Activated CD8-positive, alpha-beta T cell treated with anti-CD3 and anti-CD28 coated beads for 36 hours (primary cell): ENCODE results near the gene A1CF. TPM values are rescaled to one million over a fixed set of nuclear protein-coding genes. Genes with fewer than 3 reads are reported as not detected.

Source experiments
- ATAC-seq: fragments of 200-7000 bp; cut with Tn5 transposase; one replicate; pipeline ENCODE4 v1.10.0; 2021; ENCODE audit warnings: mild to moderate bottlenecking, moderate library complexity
- CTCF ChIA-PET: fragments of 350-600 bp; sonication (Branson Sonifier 250); formaldehyde crosslinking; loops from one replicate; lab custom pipeline; 2021; ENCODE audit warnings: antibody characterized with exemption; lab: Charles Lee
- POLR2A ChIA-PET: fragments of 350-600 bp; sonication (Branson Sonifier 250); formaldehyde crosslinking; loops from one replicate; lab custom pipeline; 2021; ENCODE audit warnings: antibody characterized with exemption; lab: Charles Lee
- DNase-seq: peaks from one replicate; pipeline ENCODE4 v3.0.0-alpha.2; 2020
- H3K27ac Mint-ChIP-seq: one replicate; pipeline ENCODE4 v1.8.0; 2021; ENCODE audit warnings: mild to moderate bottlenecking, mixed read lengths
- H3K27me3 Mint-ChIP-seq: one replicate; pipeline ENCODE4 v1.8.0; 2021; ENCODE audit warnings: mixed read lengths
- H3K36me3 Mint-ChIP-seq: one replicate; pipeline ENCODE4 v1.8.0; 2021; ENCODE audit warnings: low read depth, mixed read lengths
- H3K4me1 Mint-ChIP-seq: one replicate; pipeline ENCODE4 v1.8.0; 2021; ENCODE audit warnings: low read depth, mixed read lengths
- H3K4me3 Mint-ChIP-seq: one replicate; pipeline ENCODE4 v1.8.0; 2021; ENCODE audit warnings: mild to moderate bottlenecking, moderate library complexity, mixed read lengths
- H3K9me3 Mint-ChIP-seq: one replicate; pipeline ENCODE4 v1.8.0; 2021; ENCODE audit warnings: mixed read lengths
- intact Hi-C: fragments of 100-400 bp; cut with micrococcal nuclease; formaldehyde crosslinking; loops from one replicate; pipeline ENCODE4 v1.10.0; 2022
- total RNA-seq, 2 experiments: library from RNA; stranded (reverse); gene quantifications; one replicate each; pipeline ENCODE4 v1.2.3, GENCODE V29; 2021
- TF ChIP-seq, protein P1 (sequence below): fragments of 200-600 bp; IDR thresholded peaks from one replicate; pipeline ENCODE4 v1.8.0; 2022; ENCODE audit warnings: antibody characterized with exemption, mild to moderate bottlenecking

Gene A1CF
- total RNA-seq, 2 experiments from 2014 or later, result not detected

DNA sequence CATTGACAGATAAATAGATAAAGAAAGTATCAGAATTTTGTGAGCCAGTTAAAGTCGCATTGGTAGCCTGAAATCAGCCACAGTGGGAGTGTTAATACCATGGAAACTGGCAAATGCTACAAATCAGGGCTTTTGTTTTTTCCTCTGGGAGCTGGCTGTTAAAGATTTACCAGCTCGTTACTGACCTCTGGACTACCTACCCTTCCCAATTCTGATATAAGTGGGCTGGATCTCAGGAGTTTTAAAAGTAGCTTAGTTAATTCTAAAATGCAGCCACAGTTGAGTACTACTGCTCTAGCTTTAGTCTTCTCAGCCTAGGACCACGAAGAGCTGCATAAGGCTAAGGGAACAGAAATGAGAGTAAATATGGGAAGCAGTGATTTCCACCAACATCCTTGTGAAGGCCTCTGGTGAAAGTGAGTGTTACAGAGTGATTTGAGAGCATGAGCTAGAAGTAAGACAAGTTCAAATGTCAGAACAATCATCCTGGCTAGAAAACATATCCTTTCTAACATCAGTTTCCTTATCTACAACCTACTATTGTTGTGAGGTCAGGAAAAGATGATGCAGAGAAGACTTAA is 53.2 kb downstream of the A1CF start:
- POLR2A ChIA-PET, result no interaction called here
- peaks cover 18% of the 10 kb centered on the region for H3K27me3 Mint-ChIP-seq

DNA sequence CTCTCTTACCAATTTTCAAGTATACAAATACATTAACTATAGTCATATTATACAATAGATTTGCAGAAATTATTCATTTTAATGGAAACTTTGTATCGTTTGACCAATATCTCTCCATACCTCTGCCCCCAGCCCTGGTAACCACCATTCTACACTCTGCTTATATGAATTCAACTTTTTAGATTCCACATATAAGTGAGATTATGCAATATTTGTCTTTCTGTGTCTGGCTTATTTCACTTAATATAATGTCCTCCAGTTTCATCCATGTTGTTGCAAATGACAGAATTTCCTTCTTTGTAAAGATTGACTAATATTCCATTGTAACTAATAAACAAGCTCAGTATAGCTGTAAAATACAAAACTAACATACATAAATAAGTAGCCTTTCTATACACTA is 55.4 kb downstream of the A1CF start:
- ChIA-PET CTCF (no interaction called here), POLR2A (no interaction called here)
- H3K27me3 Mint-ChIP-seq, result peaks cover 17% of the 10 kb centered on the region
- no peak for ATAC-seq
- intact Hi-C loops, result no loop called here
- H3K9me3 Mint-ChIP-seq, result no peaks in the 10 kb centered on the region
- no peak overlapping the region for H3K27ac Mint-ChIP-seq
- no peak overlapping the region for H3K4me3 Mint-ChIP-seq
- no peak for DNase-seq
- TF ChIP-seq, protein P1, sequence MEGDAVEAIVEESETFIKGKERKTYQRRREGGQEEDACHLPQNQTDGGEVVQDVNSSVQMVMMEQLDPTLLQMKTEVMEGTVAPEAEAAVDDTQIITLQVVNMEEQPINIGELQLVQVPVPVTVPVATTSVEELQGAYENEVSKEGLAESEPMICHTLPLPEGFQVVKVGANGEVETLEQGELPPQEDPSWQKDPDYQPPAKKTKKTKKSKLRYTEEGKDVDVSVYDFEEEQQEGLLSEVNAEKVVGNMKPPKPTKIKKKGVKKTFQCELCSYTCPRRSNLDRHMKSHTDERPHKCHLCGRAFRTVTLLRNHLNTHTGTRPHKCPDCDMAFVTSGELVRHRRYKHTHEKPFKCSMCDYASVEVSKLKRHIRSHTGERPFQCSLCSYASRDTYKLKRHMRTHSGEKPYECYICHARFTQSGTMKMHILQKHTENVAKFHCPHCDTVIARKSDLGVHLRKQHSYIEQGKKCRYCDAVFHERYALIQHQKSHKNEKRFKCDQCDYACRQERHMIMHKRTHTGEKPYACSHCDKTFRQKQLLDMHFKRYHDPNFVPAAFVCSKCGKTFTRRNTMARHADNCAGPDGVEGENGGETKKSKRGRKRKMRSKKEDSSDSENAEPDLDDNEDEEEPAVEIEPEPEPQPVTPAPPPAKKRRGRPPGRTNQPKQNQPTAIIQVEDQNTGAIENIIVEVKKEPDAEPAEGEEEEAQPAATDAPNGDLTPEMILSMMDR, result no peak
- H3K4me1 Mint-ChIP-seq, result no peaks in the 10 kb centered on the region
- H3K36me3 Mint-ChIP-seq, result no peaks in the 10 kb centered on the region

More for the DNA sequence above, 53.2 kb downstream of the A1CF start:
- H3K4me1 Mint-ChIP-seq, result no peaks in the 10 kb centered on the region
- H3K27ac Mint-ChIP-seq, result no peak overlapping the region
- TF ChIP-seq, protein P1, result no peak
- intact Hi-C loops, result no loop called here
- CTCF ChIA-PET, result no interaction called here
- no peaks in the 10 kb centered on the region for H3K36me3 Mint-ChIP-seq
- no peaks in the 10 kb centered on the region for H3K9me3 Mint-ChIP-seq
- H3K4me3 Mint-ChIP-seq, result no peak overlapping the region
- DNase-seq (no peak), ATAC-seq (no peak)

- H3K4me3 Mint-ChIP-seq, result no peak overlapping the region
- DNase-seq (no peak), ATAC-seq (no peak)
- ChIA-PET CTCF (no interaction called here), POLR2A (no interaction called here)
- H3K27me3 Mint-ChIP-seq, result peaks cover 17% of the 10 kb centered on the region
- no peaks in the 10 kb centered on the region for H3K4me1 Mint-ChIP-seq
- intact Hi-C loops, result no loop called here
- H3K27ac Mint-ChIP-seq, result no peak overlapping the region
- TF ChIP-seq, protein P1, result no peak
- H3K36me3 Mint-ChIP-seq, result no peaks in the 10 kb centered on the region
- no peaks in the 10 kb centered on the region for H3K9me3 Mint-ChIP-seq
These were observed 60.6 kb downstream of the A1CF start for GRCh38 chr10:50824782-50825181.

GRCh38 chr10:50823789-50824188 is 61.6 kb downstream of the A1CF start:
- ChIA-PET CTCF (no interaction called here), POLR2A (no interaction called here)
- Mint-ChIP-seq H3K36me3 (no peaks in the 10 kb centered on the region), H3K4me3 (no peak overlapping the region), H3K4me1 (no peaks in the 10 kb centered on the region), H3K9me3 (no peaks in the 10 kb centered on the region), H3K27me3 (peaks cover 20% of the 10 kb centered on the region), H3K27ac (no peak overlapping the region)
- no peak for DNase-seq
- intact Hi-C loops, result no loop called here
- no peak for ATAC-seq
- TF ChIP-seq, protein P1, result no peak

DNA sequence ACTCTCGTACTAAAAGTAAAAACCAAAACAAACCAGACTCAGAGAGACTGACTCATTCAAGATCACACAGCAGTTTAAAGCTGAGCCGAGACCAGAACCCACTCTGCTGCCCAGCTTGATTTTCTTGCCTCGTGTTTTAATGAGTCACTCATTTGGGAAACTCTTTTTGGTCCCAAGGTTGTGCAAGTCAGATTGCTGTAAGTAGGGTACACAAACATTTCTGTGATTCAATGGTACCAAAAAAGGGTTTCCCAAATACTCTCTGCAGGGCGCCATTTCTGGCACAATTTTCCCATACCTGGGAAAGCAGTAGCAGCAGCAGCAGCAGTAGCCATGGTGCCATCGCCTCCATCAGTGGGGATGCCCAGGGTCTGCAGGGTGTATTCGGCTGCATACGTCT is 75.8 kb downstream of the A1CF start:
- ATAC-seq (no peak), DNase-seq (no peak)
- Mint-ChIP-seq H3K4me3 (no peak overlapping the region), H3K4me1 (no peaks in the 10 kb centered on the region), H3K27me3 (peaks cover 7% of the 10 kb centered on the region), H3K27ac (no peak overlapping the region), H3K9me3 (no peaks in the 10 kb centered on the region), H3K36me3 (no peaks in the 10 kb centered on the region)
- intact Hi-C loops, result no loop called here
- CTCF ChIA-PET, result no interaction called here
- POLR2A ChIA-PET, result no interaction called here
- TF ChIP-seq, protein P1, result no peak
